K562 (cell line): ENCODE data around the gene SCGB1C2. TPM values are rescaled to one million over a fixed set of nuclear protein-coding genes. Genes with fewer than 3 reads are reported as not detected.

Experiments used
- ATAC-seq: fragments of 200-7000 bp; cut with Tn5 transposase; 3 replicates; pipeline ENCODE4 v1.9.1; 2020; ENCODE audit warnings: moderate library complexity
- BruUV-seq: library from RNA; stranded (reverse); fragments of 400-500 nt; replicated peaks from 2 replicates; lab custom pipeline; 2021; lab: Mats Ljungman, UMichigan
- CTCF ChIA-PET: fragments of 300-600 bp; formaldehyde crosslinking; extraction: SDS; loops from one replicate; lab custom pipeline; 2021; ENCODE audit warnings: low intra/inter-chr PET ratio; lab: Yijun Ruan, JAX
- POLR2A ChIA-PET: fragments of 300-600, 350-650 bp; sonication (Branson Sonifier 250); formaldehyde crosslinking; extraction: SDS; loops from one replicate; lab custom pipeline; 2021; ENCODE audit warnings: antibody characterized with exemption, inconsistent platforms; lab: Yijun Ruan, JAX
- DNase-seq, 4 experiments: peaks; one replicate each; pipeline versions ENCODE4 v3.0.0 to v3.0.0-alpha.2; 2011 to 2018; ENCODE audit warnings: low spot score in 3 of 4, mixed read lengths in 3 of 4; ENCODE audit errors: extremely low read depth in 1 of 4
- FAIRE-seq: peaks from 2 replicates; lab custom pipeline; 2011; peaks lifted over from hg19 to GRCh38; lab: Jason Lieb, UNC
- H2AFZ ChIP-seq: 2 replicates; pipeline ENCODE4 v1.6.0; 2011; ENCODE audit warnings: low read depth, low read length, control low read depth, inconsistent platforms
- H3K27ac ChIP-seq: fragments of 200-600 bp; 3 replicates; pipeline ENCODE4 v1.8.0; 2011; ENCODE audit warnings: low read depth, mild to moderate bottlenecking, control low read depth, inconsistent platforms, low read length, moderate library complexity, mixed read lengths; ENCODE audit errors: extremely low read depth
- H3K27me3 ChIP-seq, 2 experiments: fragments of 300-600 bp in 1 of 2; 2 replicates in 1 of 2; 3 replicates in 1 of 2; pipeline versions ENCODE4 v1.6.0 to v1.8.0; 2011; ENCODE audit warnings: inconsistent platforms in 2 of 2, low read length in 2 of 2, mild to moderate bottlenecking in 1 of 2, mixed read lengths in 1 of 2, moderate library complexity in 1 of 2; ENCODE audit not compliant: control insufficient read depth in 2 of 2, insufficient read depth in 2 of 2
- H3K36me3 ChIP-seq: fragments of 300-600 bp; 3 replicates; pipeline ENCODE4 v1.8.0; 2011; ENCODE audit warnings: mild to moderate bottlenecking, low read length, inconsistent platforms; ENCODE audit not compliant: control insufficient read depth, insufficient read depth
- H3K4me1 ChIP-seq, 2 experiments: fragments of 200-600 bp in 1 of 2; replicated peaks in 1 of 2; 2 replicates in 1 of 2; 3 replicates in 1 of 2; pipeline versions ENCODE4 v1.5.1 to v1.8.0; 2011; ENCODE audit warnings: inconsistent platforms in 2 of 2, low read length in 2 of 2, mild to moderate bottlenecking in 1 of 2, mixed read lengths in 1 of 2, moderate library complexity in 1 of 2; ENCODE audit not compliant: control insufficient read depth in 2 of 2, insufficient read depth in 2 of 2
- H3K4me2 ChIP-seq: 2 replicates; pipeline ENCODE4 v1.6.1; 2011; ENCODE audit warnings: low read length, control low read depth, inconsistent platforms, mixed read lengths; ENCODE audit not compliant: insufficient read depth
- H3K4me3 ChIP-seq: fragments of 200-600 bp; sonication (generic), shearing (Covaris generic); 2 replicates; pipeline ENCODE4 v1.5.1; 2016; ENCODE audit warnings: control low read depth, inconsistent platforms
- H3K79me2 ChIP-seq: fragments of 200-600 bp; 3 replicates; pipeline ENCODE4 v1.8.0; 2011; ENCODE audit warnings: low read length, inconsistent platforms; ENCODE audit not compliant: control insufficient read depth, insufficient read depth
- H3K9ac ChIP-seq, 2 experiments: 2 replicates each; pipeline versions ENCODE4 v1.6.0 to v1.6.1; 2011; ENCODE audit warnings: low read depth in 2 of 2, low read length in 2 of 2, control low read depth in 1 of 2, inconsistent platforms in 1 of 2, mild to moderate bottlenecking in 1 of 2, mixed read lengths in 1 of 2; ENCODE audit not compliant: insufficient read depth in 1 of 2
- H3K9me1 ChIP-seq: one replicate; pipeline ENCODE4 v1.6.0; 2011; ENCODE audit warnings: inconsistent platforms, mild to moderate bottlenecking, low read length, moderate library complexity; ENCODE audit not compliant: control insufficient read depth, insufficient read depth
- H3K9me3 ChIP-seq: replicated peaks from 2 replicates; pipeline ENCODE4 v1.5.1; 2011; ENCODE audit warnings: low read depth, low read length, inconsistent platforms; ENCODE audit not compliant: control insufficient read depth, insufficient read depth
- H4K20me1 ChIP-seq: replicated peaks from 2 replicates; pipeline ENCODE4 v1.6.1; 2011; ENCODE audit warnings: low read length, inconsistent platforms, mixed read lengths; ENCODE audit not compliant: control insufficient read depth, insufficient read depth
- ARHGAP35 ChIP-seq: fragments of 450-650 bp; IDR thresholded peaks from 2 replicates; pipeline ENCODE4 v1.6.1; 2018; ENCODE audit not compliant: partially characterized antibody
- CBFA2T2 ChIP-seq: fragments of 450-650 bp; conservative IDR thresholded peaks from 2 replicates; pipeline ENCODE4 v1.6.1; 2017; ENCODE audit warnings: mild to moderate bottlenecking
- EHMT2 ChIP-seq: fragments of 450-650 bp; IDR thresholded peaks from 2 replicates; pipeline ENCODE4 v1.6.1; 2018; ENCODE audit warnings: antibody characterized with exemption
- ETV1 ChIP-seq: fragments of 450-650 bp; conservative IDR thresholded peaks from 2 replicates; pipeline ENCODE4 v1.6.1; 2016; ENCODE audit warnings: missing genetic modification characterization, control low read depth, low read depth, missing compliant biosample characterization
- ZNF175 ChIP-seq: fragments of 200-800 bp; sonication (Bioruptor generic); IDR thresholded peaks from 2 replicates; pipeline ENCODE4 v1.6.1; 2016; ENCODE audit warnings: low read depth, mild to moderate bottlenecking, missing genetic modification characterization, missing compliant biosample characterization
- ZNF197 ChIP-seq: fragments of 200-800 bp; sonication (Bioruptor generic); IDR thresholded peaks from 2 replicates; pipeline ENCODE4 v1.6.1; 2016; ENCODE audit warnings: low read depth, missing genetic modification characterization, missing compliant biosample characterization
- WGBS: fragments of 100-300 bp; shearing (Covaris generic); methylation state at CpG from one replicate; pipeline ENCODE4 v1.1.6; 2016; ENCODE audit warnings: low coverage, mixed read lengths; ENCODE audit not compliant: insufficient coverage; ENCODE audit errors: missing lambda C conversion rate; 5-methylcytosine and 5-hydroxymethylcytosine counted together
- in situ Hi-C: fragments of 300-500 bp; cut with MboI; formaldehyde crosslinking; loops from 4 replicates; pipeline ENCODE4 v1.15.0; 2018; ENCODE audit warnings: inconsistent platforms, mixed read lengths
- intact Hi-C: fragments of 100-400 bp; cut with micrococcal nuclease; formaldehyde crosslinking; loops from 2 replicates; pipeline ENCODE4 v1.14.2; 2022
- polyA plus RNA-seq, 8 experiments: library from polyadenylated mRNA; depleted of rRNA in 4 of 8; stranded (reverse) in 5 of 8; unstranded in 3 of 8; fragments of >200 nt; fragmentation: Nextera tagmentation in 2 of 8; fragmentation: Illumina TruSeq in 1 of 8; extraction: Ambion mirVana in 2 of 8; extraction: Trizol in 1 of 8; gene quantifications; 2 replicates each; pipeline versions ENCODE4 v1.2.1 to v1.2.3, GENCODE V29; 2011 to 2014; ENCODE audit warnings: inconsistent platforms in 1 of 8, missing spikeins in 1 of 8
- total RNA-seq, 7 experiments: library from RNA; depleted of rRNA in 6 of 7; stranded (reverse); fragments of >200 nt in 6 of 7; fragmentation: Illumina TruSeq in 2 of 7; extraction: Trizol in 2 of 7; gene quantifications; 2 replicates each; pipeline versions ENCODE4 v1.2.1 to v1.2.3, GENCODE V29; 2011 to 2021; ENCODE audit warnings: low replicate concordance in 1 of 7
- TF ChIP-seq, protein P1 (sequence below): IDR thresholded peaks from 3 replicates; pipeline ENCODE4 v1.6.1; 2011; ENCODE audit warnings: borderline replicate concordance, mild to moderate bottlenecking, moderate library complexity; ENCODE audit not compliant: insufficient read length; ENCODE audit errors: extremely low read depth
- TF ChIP-seq, protein P2 (sequence below): sonication (generic); formaldehyde crosslinking; IDR thresholded peaks from 2 replicates; pipeline ENCODE4 v1.5.0; 2020; ENCODE audit warnings: missing genetic modification reagents

SCGB1C2 gene
- total and polyA plus RNA-seq, 9 of the 15 experiments (the other 6 are each of a cell fraction or from before 2014, with no cell fraction given) = not detected

DNA sequence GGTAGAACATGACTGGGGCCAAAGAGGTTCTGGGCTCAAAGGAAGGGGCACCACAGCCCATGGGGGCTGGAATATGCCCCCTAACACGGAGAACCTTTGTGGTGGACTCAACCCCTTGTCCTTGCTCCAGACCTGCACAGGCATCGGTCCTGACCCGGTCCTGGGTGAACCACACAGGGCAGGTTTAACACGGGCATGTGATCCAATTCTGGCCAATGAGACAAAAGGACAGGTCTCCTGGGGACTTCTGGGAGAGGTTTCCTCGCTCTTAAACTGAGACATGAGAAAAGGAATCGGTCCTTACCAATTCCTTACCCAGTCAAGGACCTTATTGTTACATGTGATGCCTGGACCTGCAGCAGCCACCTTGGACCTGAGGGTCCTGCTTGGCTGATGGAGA is 40.4 kb downstream of the SCGB1C2 start:
- Histone ChIP-seq H3K9me1 (no peaks in the 10 kb centered on the region), H2AFZ (no peak overlapping the region), H3K4me3 (no peak overlapping the region), H3K27ac (no peak overlapping the region)
- POLR2A ChIA-PET = no interaction called here
- no peak for ATAC-seq
- 0% methylated on average over 5 of the region's 6 CpGs for WGBS
- no peak for TF ChIP-seq ZNF197 (CRISPR knock-in tag)
- no peak for TF ChIP-seq CBFA2T2
- TF ChIP-seq, protein P1, sequence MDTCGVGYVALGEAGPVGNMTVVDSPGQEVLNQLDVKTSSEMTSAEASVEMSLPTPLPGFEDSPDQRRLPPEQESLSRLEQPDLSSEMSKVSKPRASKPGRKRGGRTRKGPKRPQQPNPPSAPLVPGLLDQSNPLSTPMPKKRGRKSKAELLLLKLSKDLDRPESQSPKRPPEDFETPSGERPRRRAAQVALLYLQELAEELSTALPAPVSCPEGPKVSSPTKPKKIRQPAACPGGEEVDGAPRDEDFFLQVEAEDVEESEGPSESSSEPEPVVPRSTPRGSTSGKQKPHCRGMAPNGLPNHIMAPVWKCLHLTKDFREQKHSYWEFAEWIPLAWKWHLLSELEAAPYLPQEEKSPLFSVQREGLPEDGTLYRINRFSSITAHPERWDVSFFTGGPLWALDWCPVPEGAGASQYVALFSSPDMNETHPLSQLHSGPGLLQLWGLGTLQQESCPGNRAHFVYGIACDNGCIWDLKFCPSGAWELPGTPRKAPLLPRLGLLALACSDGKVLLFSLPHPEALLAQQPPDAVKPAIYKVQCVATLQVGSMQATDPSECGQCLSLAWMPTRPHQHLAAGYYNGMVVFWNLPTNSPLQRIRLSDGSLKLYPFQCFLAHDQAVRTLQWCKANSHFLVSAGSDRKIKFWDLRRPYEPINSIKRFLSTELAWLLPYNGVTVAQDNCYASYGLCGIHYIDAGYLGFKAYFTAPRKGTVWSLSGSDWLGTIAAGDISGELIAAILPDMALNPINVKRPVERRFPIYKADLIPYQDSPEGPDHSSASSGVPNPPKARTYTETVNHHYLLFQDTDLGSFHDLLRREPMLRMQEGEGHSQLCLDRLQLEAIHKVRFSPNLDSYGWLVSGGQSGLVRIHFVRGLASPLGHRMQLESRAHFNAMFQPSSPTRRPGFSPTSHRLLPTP = no peak
- no peak for TF ChIP-seq ARHGAP35
- TF ChIP-seq ZNF175 (CRISPR knock-in tag) = no peak
- TF ChIP-seq EHMT2 = no peak
- no peak for TF ChIP-seq ETV1
- TF ChIP-seq, protein P2, sequence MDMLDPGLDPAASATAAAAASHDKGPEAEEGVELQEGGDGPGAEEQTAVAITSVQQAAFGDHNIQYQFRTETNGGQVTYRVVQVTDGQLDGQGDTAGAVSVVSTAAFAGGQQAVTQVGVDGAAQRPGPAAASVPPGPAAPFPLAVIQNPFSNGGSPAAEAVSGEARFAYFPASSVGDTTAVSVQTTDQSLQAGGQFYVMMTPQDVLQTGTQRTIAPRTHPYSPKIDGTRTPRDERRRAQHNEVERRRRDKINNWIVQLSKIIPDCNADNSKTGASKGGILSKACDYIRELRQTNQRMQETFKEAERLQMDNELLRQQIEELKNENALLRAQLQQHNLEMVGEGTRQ = peak; percentile 32
- TF ChIP-seq, all 486 proteins: peak for 1
- BruUV-seq = no TSS peak
- intact Hi-C loops = no loop called here
- FAIRE-seq = no peak
- DNase-seq = no peak
- in situ Hi-C loops = no loop called here
- no peaks in the 10 kb centered on the region for H3K36me3 ChIP-seq
- CTCF ChIA-PET = no interaction called here
- no peaks in the 10 kb centered on the region for H3K79me2 ChIP-seq
- H3K4me2 ChIP-seq = no peak overlapping the region
- no peaks in the 10 kb centered on the region for H3K4me1 ChIP-seq
- H3K9ac ChIP-seq = no peak overlapping the region
- peaks cover 0 to 36% of the 10 kb centered on the region in 2 experiments; a peak in 2 of 5 replicates for H3K27me3 ChIP-seq
- no peaks in the 10 kb centered on the region for H3K9me3 ChIP-seq
- H4K20me1 ChIP-seq = no peaks in the 10 kb centered on the region
